Heart left ventricle (tissue), 16 donors: ENCODE measurements around the gene AKR7A2. TPM values are rescaled to one million over a fixed set of nuclear protein-coding genes. Genes with fewer than 3 reads are reported as not detected.
A peak's percentile ranks its signal among the peaks of the same experiment; 100 is the strongest.

ENCODE experiments used
- ATAC-seq, 4 donors: fragments of 200-7000 bp; cut with Tn5 transposase; one replicate each; pipeline ENCODE4 v1.9.1; 2020 to 2022; ENCODE audit warnings: moderate library complexity in 4 of 4, mild to moderate bottlenecking in 3 of 4, moderate number of reproducible peaks in 1 of 4
- DNase-seq, 5 donors: peaks; one replicate each; pipeline ENCODE4 v3.0.0-alpha.2; 2020
- H3K27ac ChIP-seq, 12 donors: fragments of 200-600 bp; sonication (generic) in 4 of 12; one replicate each; pipeline versions ENCODE4 v1.5.0 to v1.8.0; 2016 to 2022; ENCODE audit warnings: mild to moderate bottlenecking in 2 of 12
- H3K27me3 ChIP-seq, 9 donors: fragments of 200-600 bp; sonication (generic) in 2 of 9; one replicate each; pipeline versions ENCODE4 v1.5.1 to v1.8.0; 2016 to 2022; ENCODE audit warnings: mild to moderate bottlenecking in 3 of 9
- H3K36me3 ChIP-seq, 9 donors: fragments of 200-600 bp; sonication (generic) in 2 of 9; one replicate each; pipeline versions ENCODE4 v1.5.0 to v1.8.0; 2018 to 2022; ENCODE audit warnings: mild to moderate bottlenecking in 2 of 9
- H3K4me1 ChIP-seq, 12 donors: fragments of 200-600 bp; sonication (generic) in 4 of 12; one replicate each; pipeline versions ENCODE4 v1.5.0 to v1.8.0; 2016 to 2022; ENCODE audit warnings: mild to moderate bottlenecking in 3 of 12
- H3K4me3 ChIP-seq, 12 donors: fragments of 200-600 bp; sonication (generic) in 4 of 12; one replicate each; pipeline versions ENCODE4 v1.5.0 to v1.8.0; 2017 to 2022; ENCODE audit warnings: mild to moderate bottlenecking in 9 of 12, moderate library complexity in 4 of 12
- H3K9me3 ChIP-seq, 12 donors: fragments of 200-600 bp; sonication (generic) in 4 of 12; one replicate each; pipeline versions ENCODE4 v1.5.0 to v1.8.0; 2016 to 2022; ENCODE audit warnings: mild to moderate bottlenecking in 1 of 12
- POLR2A ChIP-seq, 2 donors: fragments of 450-650 bp; IDR thresholded peaks; one replicate each; pipeline ENCODE4 v1.6.1; 2017; ENCODE audit warnings: antibody characterized with exemption in 2 of 2, mild to moderate bottlenecking in 2 of 2, moderate library complexity in 2 of 2
- WGBS, 4 donors: extraction: QIAGEN DNeasy Blood & Tissue Kit in 2 of 4; methylation state at CpG; one replicate each; pipeline versions ENCODE4 v1.1.5 to v1.1.7; 2013 to 2018; 5-methylcytosine and 5-hydroxymethylcytosine counted together
- intact Hi-C, 10 donors: fragments of 100-400 bp; cut with DNase I; formaldehyde crosslinking; loops; one replicate each; pipeline versions ENCODE4 v1.11.1 to v1.14.2; 2022
- polyA plus RNA-seq, 2 donors: library from polyadenylated mRNA; stranded (reverse); fragments of 200-250 nt; gene quantifications; one replicate each; pipeline ENCODE4 v1.2.3, GENCODE V29; 2013
- total RNA-seq, 9 donors: library from RNA; depleted of rRNA in 2 of 9; stranded (reverse); fragments of >200 nt in 2 of 9; fragmentation: NEBNext Ultra II Directional in 3 of 9; extraction: Animal tissue kit (Norgen Biotek cat#: 25700) in 3 of 9; gene quantifications; one replicate each; pipeline versions ENCODE4 v1.1.0 to v1.2.4, GENCODE V29; 2016 to 2023
- TF ChIP-seq, protein P1 (sequence below), 12 donors: fragments of 200-600 bp; sonication (generic) in 4 of 12; IDR thresholded peaks; one replicate each; pipeline versions ENCODE4 v1.5.0 to v1.8.0; 2018 to 2022; ENCODE audit warnings: antibody characterized with exemption in 12 of 12, mild to moderate bottlenecking in 5 of 12
- donor health status: ischemic (EF 13 %, LVEDD 7.1; RV severe dilation, severe dysfunction).
- donor health status: healthy with polysubstance abuse.
- donor health status: DM: no; HTN: yes; CAD: no.
- donor health status: DM: no; HTN: no; CAD: no.
- donor health status: ischemic (EF 25% LVEDD 6.9; RV normal size, moderate dysfunction).
- donor health status: ischemic (EF 25% LVEDD 5.7; RV mildly dilated, moderate dysfunction).
- donor health status: healthy.
- donor health status: DM: yes; HTN: yes; CAD: no.
- donor health status: ischemic (EF 35%, LVEDD 5.7; RV mildly dilated, moderate dysfunction).
- donor health status: nonischemic (EF 11% LVEDD 7.7; RV severe dilation, severe dysfunction).
- donor health status: DM: yes; HTN: yes; CAD: no.
- donor health status: PGD.
- donor health status: ischemic (EF 29% LVEDD 5.4; RV normal size, mild dysfunction).
- donor health status: nonischemic (EF 23%, LVEDD 6.1; RV moderate dilation, normal function).

The AKR7A2 gene
- total and polyA plus RNA-seq, 11 donors = 13.8 to 97.5 (median 41.9) TPM

GRCh38 chr1:19347533-19348172, 35.7 kb upstream of the AKR7A2 start:
- H3K4me3 ChIP-seq = no peak overlapping the region
- ATAC-seq (no peak), DNase-seq (no peak)
- H3K4me1 ChIP-seq = peaks cover 0 to 11% (median 3%) of the 10 kb centered on the region in 12 donors
- 71 to 84% (median 77%) methylated on average over 14 of the region's 14 CpGs for WGBS, 4 donors
- no peaks in the 10 kb centered on the region for H3K9me3 ChIP-seq
- H3K27ac ChIP-seq = peak overlapping the region in 1 of 12 donors; percentile 46
- TF ChIP-seq, protein P1, sequence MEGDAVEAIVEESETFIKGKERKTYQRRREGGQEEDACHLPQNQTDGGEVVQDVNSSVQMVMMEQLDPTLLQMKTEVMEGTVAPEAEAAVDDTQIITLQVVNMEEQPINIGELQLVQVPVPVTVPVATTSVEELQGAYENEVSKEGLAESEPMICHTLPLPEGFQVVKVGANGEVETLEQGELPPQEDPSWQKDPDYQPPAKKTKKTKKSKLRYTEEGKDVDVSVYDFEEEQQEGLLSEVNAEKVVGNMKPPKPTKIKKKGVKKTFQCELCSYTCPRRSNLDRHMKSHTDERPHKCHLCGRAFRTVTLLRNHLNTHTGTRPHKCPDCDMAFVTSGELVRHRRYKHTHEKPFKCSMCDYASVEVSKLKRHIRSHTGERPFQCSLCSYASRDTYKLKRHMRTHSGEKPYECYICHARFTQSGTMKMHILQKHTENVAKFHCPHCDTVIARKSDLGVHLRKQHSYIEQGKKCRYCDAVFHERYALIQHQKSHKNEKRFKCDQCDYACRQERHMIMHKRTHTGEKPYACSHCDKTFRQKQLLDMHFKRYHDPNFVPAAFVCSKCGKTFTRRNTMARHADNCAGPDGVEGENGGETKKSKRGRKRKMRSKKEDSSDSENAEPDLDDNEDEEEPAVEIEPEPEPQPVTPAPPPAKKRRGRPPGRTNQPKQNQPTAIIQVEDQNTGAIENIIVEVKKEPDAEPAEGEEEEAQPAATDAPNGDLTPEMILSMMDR (IDR thresholded peaks at IDR 0.05) = no peak
- peaks cover 2 to 87% (median 67%) of the 10 kb centered on the region in 9 donors for H3K36me3 ChIP-seq
- no peaks in the 10 kb centered on the region for H3K27me3 ChIP-seq
- intact Hi-C loops = no loop called here

DNA sequence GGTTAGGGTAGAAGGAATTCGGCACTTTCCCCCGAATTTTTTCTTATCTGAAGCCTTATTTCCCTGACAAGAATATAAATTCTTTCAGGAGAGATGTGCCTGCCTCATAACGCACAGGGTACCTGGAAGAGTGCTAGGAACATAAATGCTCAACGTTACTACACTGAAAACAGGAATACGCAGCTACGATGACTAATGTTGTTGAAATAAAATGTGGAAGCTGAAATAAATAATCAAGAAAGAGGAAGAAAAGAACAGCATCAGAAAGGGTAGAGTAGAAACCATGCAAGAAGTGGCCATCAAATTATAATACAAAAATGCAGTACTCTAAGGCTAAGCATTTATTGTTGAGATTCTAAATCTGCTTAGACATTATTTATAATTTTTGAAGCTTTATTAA, 34.1 kb upstream of the AKR7A2 start:
- WGBS, 4 donors = 74 to 82% (median 77%) methylated on average over 6 of the region's 6 CpGs
- H3K36me3 ChIP-seq = peaks cover 2 to 84% (median 65%) of the 10 kb centered on the region in 9 donors
- H3K27ac ChIP-seq = no peak overlapping the region
- TF ChIP-seq, protein P1 (IDR thresholded peaks at IDR 0.05) = no peak
- no peak for TF ChIP-seq POLR2A (IDR thresholded peaks at IDR 0.05)
- H3K4me3 ChIP-seq = no peak overlapping the region
- no peaks in the 10 kb centered on the region for H3K27me3 ChIP-seq
- H3K4me1 ChIP-seq = peaks cover 0 to 27% (median 9%) of the 10 kb centered on the region in 12 donors
- H3K9me3 ChIP-seq = no peaks in the 10 kb centered on the region
- DNase-seq (no peak), ATAC-seq (no peak)
- intact Hi-C loops = no loop called here

- intact Hi-C loops = loop anchor here in 5 of 10 donors (2.0 kb wide), 3 partner anchors 305 to 309 kb away; no protein-coding TSS in a partner anchor
- no peaks in the 10 kb centered on the region for H3K27me3 ChIP-seq
- H3K4me3 ChIP-seq = no peak overlapping the region
- ATAC-seq = no peak
- peaks cover 0 to 27% (median 9%) of the 10 kb centered on the region in 12 donors for H3K4me1 ChIP-seq
- no peaks in the 10 kb centered on the region for H3K9me3 ChIP-seq
- WGBS, 4 donors = 88 to 100% (median 94%) methylated on average over 1 to 8 of the region's 8 CpGs
- TF ChIP-seq, protein P1 (IDR thresholded peaks at IDR 0.05) = no peak
- TF ChIP-seq POLR2A (IDR thresholded peaks at IDR 0.05) = no peak
- no peak for DNase-seq
- peak overlapping the region in 1 of 12 donors; percentile 15 for H3K27ac ChIP-seq
- H3K36me3 ChIP-seq = peaks cover 2 to 84% (median 62%) of the 10 kb centered on the region in 9 donors
Observed at GRCh38 chr1:19345391-19345790, 33.4 kb upstream of the AKR7A2 start.

GRCh38 chr1:19344831-19345230, 32.9 kb upstream of the AKR7A2 start:
- no peaks in the 10 kb centered on the region for H3K27me3 ChIP-seq
- TF ChIP-seq POLR2A (IDR thresholded peaks at IDR 0.05) = no peak
- intact Hi-C loops = loop anchor here in 9 of 10 donors (1.0 to 5.0 kb wide), 8 partner anchors 42 to 312 kb away; no protein-coding TSS in a partner anchor
- H3K4me3 ChIP-seq = no peak overlapping the region
- WGBS, 4 donors = 94 to 98% (median 96%) methylated on average over 11 of the region's 11 CpGs
- H3K27ac ChIP-seq = no peak overlapping the region
- ATAC-seq (no peak), DNase-seq (no peak)
- H3K36me3 ChIP-seq = peaks cover 2 to 84% (median 62%) of the 10 kb centered on the region in 9 donors
- no peaks in the 10 kb centered on the region for H3K9me3 ChIP-seq
- H3K4me1 ChIP-seq = peaks cover 0 to 27% (median 9%) of the 10 kb centered on the region in 12 donors
